Muscle layer of colon (tissue), 2 donors: ENCODE measurements around the gene SULT1C4.

Experiments used
- H3K27ac ChIP-seq: one replicate; pipeline ENCODE4 v1.7.0; 2013; ENCODE audit warnings: low read depth, mild to moderate bottlenecking, low read length, moderate library complexity
- H3K27me3 ChIP-seq, 2 donors: one replicate each; pipeline ENCODE4 v1.7.0; 2013; ENCODE audit warnings: low read length in 2 of 2, mild to moderate bottlenecking in 2 of 2; ENCODE audit not compliant: insufficient read depth in 2 of 2, control insufficient read depth in 1 of 2
- H3K36me3 ChIP-seq: one replicate; pipeline ENCODE4 v1.7.0; 2013; ENCODE audit warnings: mild to moderate bottlenecking, low read length; ENCODE audit not compliant: insufficient read depth
- H3K4me1 ChIP-seq: one replicate; pipeline ENCODE4 v1.7.0; 2013; ENCODE audit warnings: mild to moderate bottlenecking, low read length; ENCODE audit not compliant: insufficient read depth
- H3K4me3 ChIP-seq, 2 donors: one replicate each; pipeline ENCODE4 v1.7.0; 2013; ENCODE audit warnings: low read length in 2 of 2, low read depth in 1 of 2, mild to moderate bottlenecking in 1 of 2, moderate library complexity in 1 of 2
- H3K9ac ChIP-seq: one replicate; pipeline ENCODE4 v1.7.0; 2013; ENCODE audit warnings: low read length
- H3K9me3 ChIP-seq: one replicate; pipeline ENCODE4 v1.7.0; 2013; ENCODE audit warnings: mild to moderate bottlenecking, low read length
- donor health status: abdominal sarcoma.
- donor health status: Adenocarcinoma of cecum.

SULT1C4 gene

DNA sequence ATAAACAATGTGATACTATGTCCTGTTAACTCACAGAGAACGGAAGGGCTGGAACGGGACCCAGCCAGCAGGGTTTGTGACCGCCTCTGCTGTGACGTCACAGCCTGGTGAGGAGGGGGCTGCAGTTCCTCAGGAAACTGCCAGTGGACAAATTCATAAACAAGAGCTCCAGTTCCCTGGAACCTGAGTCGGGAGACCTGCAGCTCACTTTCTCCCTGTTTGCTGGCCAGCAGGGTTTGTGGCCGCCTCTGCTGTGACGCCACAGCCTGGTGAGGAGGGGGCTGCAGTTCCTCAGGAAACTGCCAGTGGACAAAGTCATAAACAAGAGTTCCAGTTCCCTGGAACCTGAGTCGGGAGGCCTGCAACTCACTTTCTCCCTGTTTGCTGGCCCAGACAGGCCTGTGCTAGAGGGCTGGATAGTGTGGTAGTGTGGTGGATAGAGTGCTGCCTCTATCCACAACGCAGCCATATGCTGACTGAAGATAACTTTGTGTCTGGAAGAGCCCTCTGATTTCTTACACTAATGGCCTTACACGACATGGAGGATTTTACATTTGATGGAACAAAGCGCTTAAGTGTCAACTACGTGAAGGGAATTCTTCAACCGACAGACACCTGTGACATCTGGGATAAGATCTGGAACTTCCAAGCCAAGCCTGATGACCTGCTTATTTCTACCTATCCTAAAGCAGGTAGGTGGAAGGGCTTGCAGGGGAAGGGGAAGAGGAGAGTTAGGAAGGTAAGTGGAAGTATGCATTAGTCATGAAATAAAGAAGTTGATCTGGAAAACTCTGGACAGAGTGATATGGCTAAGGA is at the start of gene SULT1C4:
Gene SULT1C4 (plus strand): TSS at position 140 of the 816 bp plus-strand sequence. CDS start 384 bp downstream, at position 524.
- H3K27ac ChIP-seq = no peak within 1 kb of the TSS

GRCh38 chr2:108329771-108330170 is 48.0 kb upstream of the SULT1C4 start:
- Histone ChIP-seq H3K4me1 (no peaks in the 10 kb centered on the region), H3K27me3 (no peaks in the 10 kb centered on the region), H3K36me3 (no peaks in the 10 kb centered on the region), H3K9me3 (no peaks in the 10 kb centered on the region), H3K27ac (no peak overlapping the region), H3K9ac (no peak overlapping the region), H3K4me3 (no peak overlapping the region)

More for the DNA sequence above, at the start of gene SULT1C4:
- Histone ChIP-seq H3K9ac (no peak within 1 kb of the TSS), H3K4me3 (peak within 1 kb of the TSS; percentile 0 to 58), H3K36me3 (no peaks in the 10 kb centered on the region), H3K9me3 (no peaks in the 10 kb centered on the region), H3K4me1 (peaks cover 11% of the 10 kb centered on the region), H3K27me3 (no peaks in the 10 kb centered on the region)

DNA sequence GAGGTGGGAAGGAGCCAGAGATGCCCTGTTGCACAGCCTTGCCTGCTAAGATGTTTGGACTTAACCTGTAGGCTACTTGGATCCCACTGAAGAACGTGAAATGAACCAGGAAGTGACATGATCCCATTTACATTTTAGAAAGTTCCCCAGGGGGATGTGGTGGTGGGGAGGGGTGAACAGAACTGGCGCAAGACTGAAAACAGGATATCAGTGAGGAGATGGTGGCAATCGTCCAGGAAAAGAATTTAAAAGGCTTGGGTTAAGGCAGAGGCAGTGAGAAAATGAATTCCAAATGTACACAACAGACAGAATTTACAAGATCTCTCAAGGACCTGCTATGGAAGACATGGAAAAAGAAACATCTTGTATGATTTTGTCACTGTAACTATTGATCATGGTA is 46.8 kb upstream of the SULT1C4 start:
- Histone ChIP-seq H3K9ac (no peak overlapping the region), H3K4me3 (no peak overlapping the region), H3K27ac (no peak overlapping the region), H3K27me3 (no peaks in the 10 kb centered on the region), H3K36me3 (no peaks in the 10 kb centered on the region), H3K9me3 (no peaks in the 10 kb centered on the region), H3K4me1 (no peaks in the 10 kb centered on the region)

DNA sequence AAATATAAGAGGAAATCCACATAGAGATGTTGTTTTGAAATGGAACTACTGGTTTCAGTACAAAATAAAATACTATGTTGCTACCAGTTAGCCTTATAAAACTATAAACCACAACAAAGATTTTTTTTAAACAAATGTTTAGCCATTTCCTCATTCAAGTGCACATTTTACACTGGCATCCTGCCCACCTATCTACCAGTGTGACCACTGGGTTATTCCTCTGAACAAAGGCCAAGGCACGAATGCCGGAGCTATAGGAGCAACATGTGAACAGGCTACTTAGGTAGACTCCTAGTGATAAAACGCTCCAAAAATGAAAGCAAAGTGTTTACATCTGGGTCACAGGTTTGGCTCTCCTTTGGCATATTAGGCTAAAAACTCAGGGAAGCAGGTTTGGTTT is 31.8 kb upstream of the SULT1C4 start:
- H3K36me3 ChIP-seq = no peaks in the 10 kb centered on the region
- H3K27me3 ChIP-seq = no peaks in the 10 kb centered on the region
- no peak overlapping the region for H3K27ac ChIP-seq
- no peaks in the 10 kb centered on the region for H3K4me1 ChIP-seq
- H3K9ac ChIP-seq = no peak overlapping the region
- H3K4me3 ChIP-seq = no peak overlapping the region
- H3K9me3 ChIP-seq = no peaks in the 10 kb centered on the region

GRCh38 chr2:108346827-108347226 is 30.9 kb upstream of the SULT1C4 start:
- H3K9me3 ChIP-seq = no peaks in the 10 kb centered on the region
- H3K9ac ChIP-seq = no peak overlapping the region
- no peaks in the 10 kb centered on the region for H3K36me3 ChIP-seq
- H3K27ac ChIP-seq = no peak overlapping the region
- H3K4me3 ChIP-seq = no peak overlapping the region
- no peaks in the 10 kb centered on the region for H3K27me3 ChIP-seq
- no peaks in the 10 kb centered on the region for H3K4me1 ChIP-seq

DNA sequence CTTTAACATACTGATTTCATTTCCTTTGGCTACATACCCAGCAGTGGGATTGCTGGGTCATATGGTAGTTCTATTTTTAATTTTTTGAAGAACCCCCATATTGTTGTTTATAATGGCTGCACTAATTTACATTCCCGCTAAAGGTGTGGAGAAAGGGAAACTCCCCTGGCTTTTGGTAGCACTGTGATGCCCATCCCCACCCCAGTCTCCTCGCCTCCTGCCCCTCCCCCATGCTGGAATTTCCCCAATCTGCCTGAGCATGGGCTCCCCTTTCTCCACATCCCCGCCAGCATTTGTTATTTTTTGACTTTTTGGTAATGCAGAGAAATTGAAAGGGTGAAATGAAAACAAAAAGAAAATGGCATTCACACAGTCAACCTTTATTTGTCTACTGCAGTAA is 30.0 kb upstream of the SULT1C4 start:
- H3K4me1 ChIP-seq = no peaks in the 10 kb centered on the region
- no peaks in the 10 kb centered on the region for H3K27me3 ChIP-seq
- H3K9me3 ChIP-seq = no peaks in the 10 kb centered on the region
- no peak overlapping the region for H3K4me3 ChIP-seq
- no peaks in the 10 kb centered on the region for H3K36me3 ChIP-seq
- H3K27ac ChIP-seq = no peak overlapping the region
- H3K9ac ChIP-seq = no peak overlapping the region

DNA sequence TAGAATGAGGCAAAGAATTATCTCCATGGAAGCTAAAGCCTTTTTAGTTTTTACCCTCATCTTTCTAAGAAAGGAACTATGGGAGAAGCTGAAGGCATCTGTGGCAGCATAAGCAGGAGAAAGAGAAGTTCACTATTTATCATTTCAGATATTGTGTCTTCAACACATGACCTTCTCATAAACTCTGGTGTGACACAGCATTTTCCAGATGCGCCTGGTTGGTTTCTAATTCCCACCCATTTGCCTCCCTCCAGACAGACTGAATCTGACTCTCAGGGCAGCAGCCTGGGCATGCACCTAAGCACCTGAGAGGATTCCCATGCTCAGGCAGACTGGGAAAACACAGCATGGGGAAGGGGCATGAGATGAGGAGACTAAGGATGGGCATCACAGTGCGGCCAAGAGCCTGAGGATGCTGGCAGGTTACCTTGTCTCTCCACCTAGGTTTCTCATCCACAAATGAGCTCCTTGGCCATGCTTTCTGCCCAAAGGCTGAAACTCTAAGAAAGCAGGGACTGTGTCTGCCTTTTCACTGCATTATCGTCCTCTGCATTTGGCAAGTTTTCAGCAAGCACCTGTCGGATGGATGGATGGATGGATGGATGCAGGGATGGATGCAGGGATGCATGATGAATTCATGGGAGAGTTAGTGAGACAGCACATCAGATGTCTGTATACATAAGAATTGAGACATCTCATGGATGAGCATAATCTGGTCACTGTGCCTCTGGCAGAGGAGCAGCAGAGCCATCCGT is 28.8 kb upstream of the SULT1C4 start:
- no peak overlapping the region for H3K27ac ChIP-seq
- no peaks in the 10 kb centered on the region for H3K9me3 ChIP-seq
- no peaks in the 10 kb centered on the region for H3K36me3 ChIP-seq
- H3K4me3 ChIP-seq = no peak overlapping the region
- H3K9ac ChIP-seq = no peak overlapping the region
- H3K4me1 ChIP-seq = no peaks in the 10 kb centered on the region
- H3K27me3 ChIP-seq = no peaks in the 10 kb centered on the region

DNA sequence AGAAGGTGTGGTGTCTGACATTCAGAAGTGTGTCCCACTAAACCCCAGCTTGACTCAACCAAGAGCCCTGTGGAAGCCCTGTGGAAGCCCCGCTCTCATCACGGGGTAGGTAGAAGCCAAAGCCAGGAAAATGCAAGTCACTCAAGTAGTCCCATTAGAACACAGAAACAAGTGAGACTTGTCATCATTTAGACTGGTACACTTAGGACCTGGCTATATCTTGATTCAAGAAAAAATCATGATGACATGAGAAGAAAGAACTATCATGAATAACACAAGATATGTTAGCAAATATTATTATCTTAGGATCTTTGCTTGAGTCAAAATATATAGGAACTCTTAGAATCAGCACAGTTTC is 28.2 kb upstream of the SULT1C4 start:
- Histone ChIP-seq H3K4me1 (no peaks in the 10 kb centered on the region), H3K9ac (no peak overlapping the region), H3K9me3 (no peaks in the 10 kb centered on the region), H3K4me3 (no peak overlapping the region), H3K36me3 (no peaks in the 10 kb centered on the region), H3K27me3 (no peaks in the 10 kb centered on the region), H3K27ac (no peak overlapping the region)

DNA sequence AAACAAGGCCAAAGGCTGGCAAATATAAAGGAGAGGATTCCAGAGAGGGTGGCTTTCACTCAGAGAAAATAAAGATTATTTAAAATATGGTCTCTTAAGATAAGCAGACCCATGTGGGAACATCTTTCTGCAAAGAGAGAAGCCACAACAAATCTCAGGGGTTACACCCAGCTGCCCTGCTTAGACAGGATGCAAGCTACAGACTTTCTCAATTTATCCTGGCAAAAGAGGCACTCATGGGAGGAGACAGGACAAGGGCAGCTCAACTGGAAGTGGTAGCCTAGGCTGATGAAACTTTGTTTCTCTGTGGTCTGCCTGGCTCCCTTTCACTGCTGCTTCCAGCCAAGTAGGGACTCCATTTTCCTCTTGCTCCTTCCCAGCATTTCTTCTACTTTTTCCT is 25.9 kb upstream of the SULT1C4 start:
- Histone ChIP-seq H3K27me3 (no peaks in the 10 kb centered on the region), H3K4me3 (no peak overlapping the region), H3K9ac (no peak overlapping the region), H3K36me3 (no peaks in the 10 kb centered on the region), H3K9me3 (no peaks in the 10 kb centered on the region), H3K4me1 (no peaks in the 10 kb centered on the region), H3K27ac (no peak overlapping the region)

DNA sequence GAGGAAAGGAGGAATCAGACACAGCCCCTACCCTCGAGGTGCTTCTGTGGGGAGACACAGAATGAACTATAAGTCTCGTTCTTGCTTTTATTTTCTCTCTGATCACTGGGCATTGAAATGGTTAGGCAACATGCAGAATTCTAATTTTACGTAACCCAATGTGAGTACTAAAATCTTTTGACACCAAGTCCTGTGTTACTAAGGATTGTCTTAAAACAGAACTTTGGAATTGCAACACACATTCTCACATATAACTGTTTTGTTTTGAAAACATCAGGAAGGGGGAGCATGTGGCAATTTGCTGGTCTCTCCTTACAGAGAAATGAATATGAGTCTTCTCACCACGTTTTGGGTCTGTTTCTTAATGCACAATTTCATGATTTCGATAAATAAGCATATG is 23.6 kb upstream of the SULT1C4 start:
- H3K36me3 ChIP-seq = no peaks in the 10 kb centered on the region

DNA sequence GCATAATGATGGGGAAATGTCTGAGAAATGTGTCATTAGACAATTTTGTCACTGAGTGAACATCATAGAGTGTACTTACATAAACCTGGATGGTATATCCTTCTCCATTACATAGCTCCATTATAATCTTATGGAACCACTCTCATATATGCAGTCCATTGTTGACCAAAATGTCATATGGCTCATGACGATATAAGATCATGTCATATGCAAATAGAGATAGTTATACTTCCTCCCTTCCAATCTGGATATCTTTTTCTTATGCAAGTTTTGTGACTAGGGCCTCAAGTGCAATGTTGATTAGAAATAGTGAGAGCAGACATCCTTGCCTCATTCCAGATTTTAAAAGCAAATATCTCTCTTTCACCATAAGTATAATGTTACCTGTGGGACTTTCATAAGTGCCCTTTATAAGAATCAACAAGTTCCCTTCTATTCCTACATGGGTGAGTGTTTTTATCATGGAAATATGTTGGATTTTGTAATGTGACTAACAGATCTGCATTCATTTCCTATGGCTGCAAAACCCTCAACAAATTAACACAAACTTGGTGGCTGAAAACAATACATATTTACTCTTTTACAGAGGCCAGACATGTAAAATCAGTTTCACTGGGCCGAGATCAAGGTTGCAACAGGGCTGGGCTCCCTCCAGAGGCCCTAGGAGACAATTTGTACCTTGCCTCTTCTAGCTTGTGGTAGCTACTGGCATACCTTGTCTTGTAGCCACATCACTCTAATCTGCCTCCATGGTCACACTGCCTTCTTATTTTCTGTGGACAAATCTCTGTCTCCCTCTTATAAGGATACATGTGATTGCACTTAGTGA is 21.6 kb upstream of the SULT1C4 start:
- no peak overlapping the region for H3K4me3 ChIP-seq
- H3K27ac ChIP-seq = no peak overlapping the region
- no peak overlapping the region for H3K9ac ChIP-seq
- no peaks in the 10 kb centered on the region for H3K9me3 ChIP-seq
- no peaks in the 10 kb centered on the region for H3K36me3 ChIP-seq
- no peaks in the 10 kb centered on the region for H3K4me1 ChIP-seq
- H3K27me3 ChIP-seq = no peaks in the 10 kb centered on the region

More for the DNA sequence above, 23.6 kb upstream of the SULT1C4 start:
- Histone ChIP-seq H3K4me3 (no peak overlapping the region), H3K9me3 (no peaks in the 10 kb centered on the region), H3K27me3 (no peaks in the 10 kb centered on the region), H3K27ac (no peak overlapping the region), H3K4me1 (no peaks in the 10 kb centered on the region), H3K9ac (no peak overlapping the region)
